HCT116 (cell line): ENCODE results near the gene SYNGR3. TPM values are rescaled to one million over a fixed set of nuclear protein-coding genes. Genes with fewer than 3 reads are reported as not detected.

Source experiments
- ATAC-seq: fragments of 200-7000 bp; cut with Tn5 transposase; 2 replicates; pipeline ENCODE4 v1.9.1; 2020; ENCODE audit warnings: mild to moderate bottlenecking, moderate library complexity
- BruUV-seq: library from RNA; stranded (reverse); fragments of 400-500 nt; replicated peaks from 2 replicates; lab custom pipeline; 2021; lab: Mats Ljungman, UMichigan
- CTCF ChIA-PET: fragments of 300-600 bp; sonication (Branson Sonifier 250); formaldehyde crosslinking; loops from one replicate; lab custom pipeline; 2021; ENCODE audit warnings: antibody characterized with exemption; lab: Charles Lee
- POLR2A ChIA-PET: fragments of 300-600, 350-600 bp; sonication (Branson Sonifier 250); formaldehyde crosslinking; loops from one replicate; lab custom pipeline; 2021; ENCODE audit warnings: antibody characterized with exemption; lab: Charles Lee
- RAD21 ChIA-PET, 2 experiments: fragments of 300-600 bp; sonication (Branson Sonifier 250); formaldehyde crosslinking; loops; one replicate each; lab custom pipeline; 2023; ENCODE audit warnings: low total read pairs in 2 of 2; ENCODE audit not compliant: uncharacterized antibody in 2 of 2, unreplicated experiment in 2 of 2, low non-redundant PET in 1 of 2; lab: Charles Lee
- DNase-seq: peaks from one replicate; pipeline ENCODE4 v3.0.0-alpha.2; 2010; ENCODE audit warnings: low read depth, low spot score
- H2AFZ ChIP-seq: fragments of 200-600 bp; shearing (Covaris generic), sonication (generic); 2 replicates; pipeline ENCODE4 v1.6.1; 2017; ENCODE audit warnings: low read depth, mixed run types, mixed read lengths, antibody characterized with exemption, low read length; ENCODE audit not compliant: poor library complexity, severe bottlenecking
- H3K27ac ChIP-seq: 2 replicates; pipeline ENCODE4 v1.5.1; 2012; ENCODE audit warnings: low read depth, low read length
- H3K27me3 ChIP-seq: fragments of 200-600 bp; sonication (generic); 2 replicates; pipeline ENCODE4 v1.6.1; 2016; ENCODE audit warnings: mixed run types, low read length, mixed read lengths; ENCODE audit not compliant: insufficient read depth
- H3K36me3 ChIP-seq, 2 experiments: fragments of 200-500 bp in 1 of 2; fragments of 200-600 bp in 1 of 2; sonication (Bioruptor generic) in 1 of 2; sonication (generic) in 1 of 2; 2 replicates each; pipeline versions ENCODE4 v1.5.1 to v1.6.1; 2014 to 2016; ENCODE audit warnings: low read length in 2 of 2, inconsistent platforms in 1 of 2, mixed read lengths in 1 of 2, mixed run types in 1 of 2; ENCODE audit not compliant: insufficient read depth in 2 of 2, control insufficient read depth in 1 of 2
- H3K4me1 ChIP-seq, 2 experiments: fragments of 200-600 bp in 1 of 2; sonication (generic) in 1 of 2; 2 replicates each; pipeline versions ENCODE4 v1.5.1 to v1.6.1; 2012 to 2017; ENCODE audit warnings: low read length in 2 of 2, inconsistent platforms in 1 of 2, mild to moderate bottlenecking in 1 of 2, mixed read lengths in 1 of 2, mixed run types in 1 of 2, moderate library complexity in 1 of 2; ENCODE audit not compliant: insufficient read depth in 2 of 2, control insufficient read depth in 1 of 2
- H3K4me2 ChIP-seq: fragments of 200-600 bp; sonication (generic); 2 replicates; pipeline ENCODE4 v1.6.1; 2017; ENCODE audit warnings: mixed run types, low read length, mixed read lengths
- H3K4me3 ChIP-seq, 2 experiments: fragments of 200-600 bp in 1 of 2; sonication (generic) in 1 of 2; replicated peaks in 1 of 2; 2 replicates each; pipeline ENCODE4 v1.5.1; 2011 to 2016; ENCODE audit warnings: low read length in 2 of 2, control low read depth in 1 of 2, low read depth in 1 of 2, mild to moderate bottlenecking in 1 of 2, mixed read lengths in 1 of 2, mixed run types in 1 of 2
- H3K79me2 ChIP-seq: fragments of 200-600 bp; sonication (generic); 2 replicates; pipeline ENCODE4 v1.6.1; 2017; ENCODE audit warnings: mild to moderate bottlenecking, mixed run types, low read length, moderate library complexity, mixed read lengths; ENCODE audit not compliant: insufficient read depth
- H3K9ac ChIP-seq: fragments of 200-600 bp; sonication (generic); 2 replicates; pipeline ENCODE4 v1.6.1; 2016; ENCODE audit warnings: low read length, mixed read lengths
- H3K9me2 ChIP-seq: fragments of 200-600 bp; sonication (generic), shearing (Covaris generic); 2 replicates; pipeline ENCODE4 v1.6.1; 2017; ENCODE audit warnings: mixed run types, mild to moderate bottlenecking, moderate library complexity; ENCODE audit not compliant: insufficient read depth
- H3K9me3 ChIP-seq, 2 experiments: fragments of 200-500 bp in 1 of 2; fragments of 200-600 bp in 1 of 2; sonication (Bioruptor generic) in 1 of 2; sonication (generic) in 1 of 2; 2 replicates each; pipeline ENCODE4 v1.6.1; 2014 to 2017; ENCODE audit warnings: low read length in 2 of 2, mixed read lengths in 2 of 2, inconsistent platforms in 1 of 2, low read depth in 1 of 2, mild to moderate bottlenecking in 1 of 2, mixed run types in 1 of 2, moderate library complexity in 1 of 2; ENCODE audit not compliant: control insufficient read depth in 1 of 2, insufficient read depth in 1 of 2
- H4K20me1 ChIP-seq: fragments of 200-600 bp; sonication (generic), shearing (Covaris generic); 2 replicates; pipeline ENCODE4 v1.6.1; 2017; ENCODE audit warnings: mixed run types, mild to moderate bottlenecking, moderate library complexity; ENCODE audit not compliant: insufficient read depth
- CEBPB ChIP-seq: IDR thresholded peaks from 2 replicates; pipeline ENCODE4 v1.6.1; 2012; ENCODE audit warnings: low read depth
- ELF1 ChIP-seq: IDR thresholded peaks from 2 replicates; pipeline ENCODE4 v1.6.1; 2012; ENCODE audit warnings: low read depth, borderline replicate concordance
- EZH2phosphoT487 ChIP-seq: fragments of 200-600 bp; IDR thresholded peaks from 2 replicates; pipeline ENCODE4 v1.6.1; 2018; ENCODE audit warnings: antibody characterized with exemption, borderline replicate concordance
- JUND ChIP-seq: IDR thresholded peaks from 2 replicates; pipeline ENCODE4 v1.6.1; 2012
- POLR2A ChIP-seq: IDR thresholded peaks from 2 replicates; pipeline ENCODE4 v1.7.0; 2011; ENCODE audit warnings: borderline replicate concordance; ENCODE audit not compliant: insufficient read depth, insufficient read length; ENCODE audit errors: extremely low read depth
- POLR2AphosphoS5 ChIP-seq: IDR thresholded peaks from 2 replicates; pipeline ENCODE4 v1.6.1; 2011; ENCODE audit warnings: mild to moderate bottlenecking, low read depth, low read length, moderate library complexity
- RAD21 ChIP-seq: IDR thresholded peaks from 2 replicates; pipeline ENCODE4 v1.6.1; 2012; ENCODE audit warnings: low read depth, mild to moderate bottlenecking
- SIN3A ChIP-seq: IDR thresholded peaks from 2 replicates; pipeline ENCODE4 v1.6.1; 2012; ENCODE audit warnings: low read depth
- SP1 ChIP-seq: IDR thresholded peaks from 2 replicates; pipeline ENCODE4 v1.6.1; 2012; ENCODE audit warnings: low read depth
- YY1 ChIP-seq: IDR thresholded peaks from 2 replicates; pipeline ENCODE4 v1.6.1; 2011; ENCODE audit warnings: low read length, low read depth, moderate library complexity, mild to moderate bottlenecking; ENCODE audit not compliant: insufficient replicate concordance; ENCODE audit errors: extremely low read depth
- ZFX ChIP-seq: fragments of 450-650 bp; IDR thresholded peaks from 2 replicates; pipeline ENCODE4 v1.6.1; 2017
- intact Hi-C: fragments of 100-400 bp; cut with micrococcal nuclease; formaldehyde crosslinking; loops from 2 replicates; pipeline ENCODE4 v1.10.0; 2022
- total RNA-seq: library from RNA; stranded (reverse); gene quantifications from one replicate; pipeline ENCODE4 v1.2.1, GENCODE V29; 2021; ENCODE audit not compliant: unreplicated experiment
- TF ChIP-seq, protein P1 (sequence below): IDR thresholded peaks from 2 replicates; pipeline ENCODE4 v1.6.1; 2012; ENCODE audit warnings: low read depth

Gene SYNGR3
- total RNA-seq, 1 experiment from 2014 or later: 11.5 TPM

DNA sequence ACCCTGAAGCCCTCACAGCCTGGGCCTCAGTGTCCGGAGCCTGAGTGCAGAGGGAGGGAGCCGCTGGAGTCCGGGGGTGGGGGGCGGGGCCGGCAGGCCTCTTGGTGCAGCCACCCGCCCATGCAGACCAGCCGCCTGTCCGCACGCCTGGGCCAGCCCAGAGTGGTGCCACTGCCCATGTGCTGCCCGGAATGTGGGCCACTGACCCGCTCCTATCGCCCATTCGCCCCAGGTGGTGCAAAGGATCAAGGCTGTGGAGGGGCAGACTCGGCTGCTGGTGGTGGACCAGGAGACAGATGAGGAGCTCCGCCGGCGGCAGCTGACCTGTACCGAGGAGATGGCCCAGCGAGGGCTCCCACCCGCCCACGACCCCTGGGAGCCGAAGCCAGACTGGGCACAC, 39.6 kb downstream of the SYNGR3 start (continued):
- TF ChIP-seq, protein P1, sequence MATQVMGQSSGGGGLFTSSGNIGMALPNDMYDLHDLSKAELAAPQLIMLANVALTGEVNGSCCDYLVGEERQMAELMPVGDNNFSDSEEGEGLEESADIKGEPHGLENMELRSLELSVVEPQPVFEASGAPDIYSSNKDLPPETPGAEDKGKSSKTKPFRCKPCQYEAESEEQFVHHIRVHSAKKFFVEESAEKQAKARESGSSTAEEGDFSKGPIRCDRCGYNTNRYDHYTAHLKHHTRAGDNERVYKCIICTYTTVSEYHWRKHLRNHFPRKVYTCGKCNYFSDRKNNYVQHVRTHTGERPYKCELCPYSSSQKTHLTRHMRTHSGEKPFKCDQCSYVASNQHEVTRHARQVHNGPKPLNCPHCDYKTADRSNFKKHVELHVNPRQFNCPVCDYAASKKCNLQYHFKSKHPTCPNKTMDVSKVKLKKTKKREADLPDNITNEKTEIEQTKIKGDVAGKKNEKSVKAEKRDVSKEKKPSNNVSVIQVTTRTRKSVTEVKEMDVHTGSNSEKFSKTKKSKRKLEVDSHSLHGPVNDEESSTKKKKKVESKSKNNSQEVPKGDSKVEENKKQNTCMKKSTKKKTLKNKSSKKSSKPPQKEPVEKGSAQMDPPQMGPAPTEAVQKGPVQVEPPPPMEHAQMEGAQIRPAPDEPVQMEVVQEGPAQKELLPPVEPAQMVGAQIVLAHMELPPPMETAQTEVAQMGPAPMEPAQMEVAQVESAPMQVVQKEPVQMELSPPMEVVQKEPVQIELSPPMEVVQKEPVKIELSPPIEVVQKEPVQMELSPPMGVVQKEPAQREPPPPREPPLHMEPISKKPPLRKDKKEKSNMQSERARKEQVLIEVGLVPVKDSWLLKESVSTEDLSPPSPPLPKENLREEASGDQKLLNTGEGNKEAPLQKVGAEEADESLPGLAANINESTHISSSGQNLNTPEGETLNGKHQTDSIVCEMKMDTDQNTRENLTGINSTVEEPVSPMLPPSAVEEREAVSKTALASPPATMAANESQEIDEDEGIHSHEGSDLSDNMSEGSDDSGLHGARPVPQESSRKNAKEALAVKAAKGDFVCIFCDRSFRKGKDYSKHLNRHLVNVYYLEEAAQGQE: no peak
- TF ChIP-seq EZH2phosphoT487 (no peak), ZFX (no peak)

DNA sequence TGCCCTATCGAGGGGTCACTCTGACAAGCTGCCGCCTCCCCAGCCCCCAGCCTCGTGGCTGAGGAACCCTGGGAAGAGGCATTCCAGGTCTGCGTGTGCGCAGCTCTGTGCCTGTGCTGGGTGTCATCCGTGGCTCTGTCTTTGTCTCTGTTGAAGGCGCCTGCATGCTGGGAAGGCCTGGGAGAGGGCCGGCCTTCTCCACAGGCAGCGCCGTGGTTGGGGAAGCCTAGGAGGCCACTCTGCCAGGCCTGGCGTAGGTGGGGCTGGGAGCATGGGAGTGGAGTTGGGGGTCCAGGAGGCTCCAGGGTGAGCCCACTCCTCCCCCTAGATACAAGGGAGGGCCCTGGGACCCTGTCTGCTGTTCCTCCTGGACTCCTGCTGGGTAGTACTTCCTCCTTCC, 40.3 kb downstream of the SYNGR3 start:
- Histone ChIP-seq H3K4me3 (no peak overlapping the region), H3K36me3 (no peaks in the 10 kb centered on the region), H4K20me1 (no peaks in the 10 kb centered on the region), H3K79me2 (peaks cover 14% of the 10 kb centered on the region; the same call in 1 of the 2 replicates), H3K4me1 (peaks cover 11 to 26% of the 10 kb centered on the region in 2 experiments), H2AFZ (no peak overlapping the region), H3K9me2 (no peaks in the 10 kb centered on the region), H3K9me3 (no peaks in the 10 kb centered on the region), H3K27ac (no peak overlapping the region; the same call in 1 of the 2 replicates), H3K4me2 (no peak overlapping the region), H3K27me3 (no peaks in the 10 kb centered on the region), H3K9ac (no peak overlapping the region)
- BruUV-seq: no TSS peak
- ChIA-PET POLR2A (no interaction called here), RAD21 (interaction anchor here in 1 of 2 experiments (0.7 kb wide), 1 partner anchor 174 kb away, joined by 4 read pairs; no protein-coding TSS in a partner anchor), CTCF (no interaction called here)
- no peak for ATAC-seq
- no peak for DNase-seq
- intact Hi-C loops: no loop called here
- TF ChIP-seq RAD21 (no peak), EZH2phosphoT487 (no peak), JUND (no peak), SIN3A (no peak), ELF1 (no peak), CEBPB (no peak), POLR2AphosphoS5 (no peak), POLR2A (no peak), SP1 (no peak), YY1 (no peak)
